Natural killer cell (primary cell): ENCODE results near the gene DPEP2NB. TPM values are rescaled to one million over a fixed set of nuclear protein-coding genes. Genes with fewer than 3 reads are reported as not detected.

Source experiments
- ATAC-seq, 3 donors: fragments of 150-1000 bp in 2 of 3; fragments of 200-7000 bp in 1 of 3; cut with Tn5 transposase; 1 replicate in 1 of 3; 2 replicates in 2 of 3; pipeline ENCODE4 v1.10.0; 2021; ENCODE audit warnings: mild to moderate bottlenecking in 2 of 3, moderate library complexity in 2 of 3
- DNase-seq, 2 donors: peaks; one replicate each; pipeline versions ENCODE4 v3.0.0 to v3.0.0-alpha.2; 2013 to 2021; ENCODE audit warnings: mixed read lengths in 1 of 2
- H3K27ac ChIP-seq: one replicate; pipeline ENCODE4 v1.5.1; 2013; ENCODE audit warnings: mild to moderate bottlenecking, low read length
- H3K27me3 ChIP-seq: one replicate; pipeline ENCODE4 v1.6.1; 2013; ENCODE audit warnings: low read length; ENCODE audit not compliant: control insufficient read depth, insufficient read depth
- H3K36me3 ChIP-seq: one replicate; pipeline ENCODE4 v1.6.1; 2013; ENCODE audit warnings: low read length; ENCODE audit not compliant: control insufficient read depth, insufficient read depth
- H3K4me1 ChIP-seq: one replicate; pipeline ENCODE4 v1.6.1; 2013; ENCODE audit warnings: low read length; ENCODE audit not compliant: control insufficient read depth, insufficient read depth
- H3K4me3 ChIP-seq: one replicate; pipeline ENCODE4 v1.5.1; 2013; ENCODE audit warnings: low read length
- H3K9me3 ChIP-seq: one replicate; pipeline ENCODE4 v1.6.1; 2013; ENCODE audit warnings: low read length; ENCODE audit not compliant: control insufficient read depth, insufficient read depth
- H3K27ac Mint-ChIP-seq, 2 donors: one replicate each; pipeline ENCODE4 v1.8.0; 2022; ENCODE audit warnings: mild to moderate bottlenecking in 2 of 2, mixed read lengths in 2 of 2, moderate library complexity in 1 of 2
- H3K27me3 Mint-ChIP-seq, 2 donors: one replicate each; pipeline ENCODE4 v1.8.0; 2022; ENCODE audit warnings: low read depth in 2 of 2, mixed read lengths in 2 of 2
- H3K36me3 Mint-ChIP-seq: one replicate; pipeline ENCODE4 v1.8.0; 2022; ENCODE audit warnings: mixed read lengths
- H3K4me1 Mint-ChIP-seq, 2 donors: one replicate each; pipeline ENCODE4 v1.8.0; 2022; ENCODE audit warnings: mixed read lengths in 2 of 2
- H3K4me3 Mint-ChIP-seq: one replicate; pipeline ENCODE4 v1.8.0; 2022; ENCODE audit warnings: mild to moderate bottlenecking, moderate library complexity, mixed read lengths
- H3K9me3 Mint-ChIP-seq, 2 donors: one replicate each; pipeline ENCODE4 v1.8.0; 2022; ENCODE audit warnings: mixed read lengths in 2 of 2
- WGBS: methylation state at CpG from one replicate; pipeline ENCODE4 v1.1.7; 2013; ENCODE audit warnings: missing lambda C conversion rate; ENCODE audit not compliant: insufficient coverage; 5-methylcytosine and 5-hydroxymethylcytosine counted together
- intact Hi-C: fragments of 100-400 bp; cut with micrococcal nuclease; formaldehyde crosslinking; loops from one replicate; pipeline ENCODE4 v1.14.2; 2022
- total RNA-seq, 4 donors: library from RNA; stranded (reverse); fragments of 120-200 nt in 1 of 4; gene quantifications; one replicate each; pipeline versions ENCODE4 v1.2.3 to v1.2.4, GENCODE V29; 2013 to 2022
- TF ChIP-seq, protein P1 (sequence below): fragments of 200-600 bp; IDR thresholded peaks from one replicate; pipeline ENCODE4 v1.8.0; 2022; ENCODE audit warnings: antibody characterized with exemption

DPEP2NB gene
- total RNA-seq, 3 donors from 2014 or later (not counting 1 experiment from before 2014, with no cell fraction given) = not detected

DNA sequence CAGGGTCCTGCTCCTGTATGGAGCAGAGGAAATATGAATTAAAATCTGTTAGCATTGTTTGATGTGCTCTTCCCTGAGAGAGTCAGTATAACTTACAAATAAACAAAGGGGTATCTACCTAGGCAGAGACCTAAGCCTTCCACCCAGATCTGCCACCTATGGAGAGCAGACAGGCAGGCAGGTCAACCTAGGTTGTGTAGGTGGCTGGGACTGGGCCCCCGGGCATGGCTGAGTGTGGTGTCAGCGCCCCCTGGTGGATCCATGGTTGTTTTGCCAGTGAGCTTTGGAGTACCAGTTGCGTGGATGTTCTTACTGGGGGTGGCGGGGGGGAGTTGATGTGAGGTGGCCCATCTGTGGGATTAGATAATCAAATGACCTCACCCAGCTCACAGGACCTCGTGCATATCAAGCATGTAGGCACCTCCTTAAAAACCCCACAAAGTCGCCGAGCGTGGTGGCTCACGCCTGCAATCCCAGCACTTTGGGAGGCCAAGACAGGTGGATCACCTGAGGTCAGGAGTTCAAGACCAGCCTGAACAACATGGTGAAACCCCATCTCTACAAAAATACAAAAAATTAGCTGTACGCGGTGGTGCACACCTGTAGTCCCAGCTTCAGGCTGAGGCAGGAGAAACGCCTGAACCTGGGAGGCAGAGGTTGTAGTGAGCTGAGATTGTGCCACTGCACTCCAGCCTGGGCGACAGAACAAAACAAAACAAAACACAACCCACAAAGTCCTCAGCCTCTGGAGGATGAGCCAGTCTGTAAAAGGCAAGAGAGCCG is 25.0 kb upstream of the DPEP2NB start:
- intact Hi-C loops = loop anchor here (1.0 kb wide), 4 partner anchors 47 to 519 kb away; no protein-coding TSS in a partner anchor
- H3K27ac ChIP-seq = no peak overlapping the region
- H3K4me3 Mint-ChIP-seq = no peak overlapping the region
- H3K4me3 ChIP-seq = no peak overlapping the region
- peaks cover 35% of the 10 kb centered on the region for H3K4me1 ChIP-seq
- H3K27ac Mint-ChIP-seq = peak overlapping the region; percentile 72 to 79
- H3K27me3 ChIP-seq = no peaks in the 10 kb centered on the region
- WGBS = 52% methylated on average over 11 of the region's 14 CpGs
- DNase-seq = peak; percentile 89 to 93
- H3K36me3 Mint-ChIP-seq = no peaks in the 10 kb centered on the region
- H3K27me3 Mint-ChIP-seq = no peaks in the 10 kb centered on the region
- no peaks in the 10 kb centered on the region for H3K9me3 ChIP-seq
- peak; percentile 98 to 100 (median 99) for ATAC-seq
- no peaks in the 10 kb centered on the region for H3K9me3 Mint-ChIP-seq
- H3K36me3 ChIP-seq = peaks cover 2% of the 10 kb centered on the region
- peaks cover 16 to 19% of the 10 kb centered on the region in 2 donors for H3K4me1 Mint-ChIP-seq
- TF ChIP-seq, protein P1, sequence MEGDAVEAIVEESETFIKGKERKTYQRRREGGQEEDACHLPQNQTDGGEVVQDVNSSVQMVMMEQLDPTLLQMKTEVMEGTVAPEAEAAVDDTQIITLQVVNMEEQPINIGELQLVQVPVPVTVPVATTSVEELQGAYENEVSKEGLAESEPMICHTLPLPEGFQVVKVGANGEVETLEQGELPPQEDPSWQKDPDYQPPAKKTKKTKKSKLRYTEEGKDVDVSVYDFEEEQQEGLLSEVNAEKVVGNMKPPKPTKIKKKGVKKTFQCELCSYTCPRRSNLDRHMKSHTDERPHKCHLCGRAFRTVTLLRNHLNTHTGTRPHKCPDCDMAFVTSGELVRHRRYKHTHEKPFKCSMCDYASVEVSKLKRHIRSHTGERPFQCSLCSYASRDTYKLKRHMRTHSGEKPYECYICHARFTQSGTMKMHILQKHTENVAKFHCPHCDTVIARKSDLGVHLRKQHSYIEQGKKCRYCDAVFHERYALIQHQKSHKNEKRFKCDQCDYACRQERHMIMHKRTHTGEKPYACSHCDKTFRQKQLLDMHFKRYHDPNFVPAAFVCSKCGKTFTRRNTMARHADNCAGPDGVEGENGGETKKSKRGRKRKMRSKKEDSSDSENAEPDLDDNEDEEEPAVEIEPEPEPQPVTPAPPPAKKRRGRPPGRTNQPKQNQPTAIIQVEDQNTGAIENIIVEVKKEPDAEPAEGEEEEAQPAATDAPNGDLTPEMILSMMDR = peak; percentile 83

DNA sequence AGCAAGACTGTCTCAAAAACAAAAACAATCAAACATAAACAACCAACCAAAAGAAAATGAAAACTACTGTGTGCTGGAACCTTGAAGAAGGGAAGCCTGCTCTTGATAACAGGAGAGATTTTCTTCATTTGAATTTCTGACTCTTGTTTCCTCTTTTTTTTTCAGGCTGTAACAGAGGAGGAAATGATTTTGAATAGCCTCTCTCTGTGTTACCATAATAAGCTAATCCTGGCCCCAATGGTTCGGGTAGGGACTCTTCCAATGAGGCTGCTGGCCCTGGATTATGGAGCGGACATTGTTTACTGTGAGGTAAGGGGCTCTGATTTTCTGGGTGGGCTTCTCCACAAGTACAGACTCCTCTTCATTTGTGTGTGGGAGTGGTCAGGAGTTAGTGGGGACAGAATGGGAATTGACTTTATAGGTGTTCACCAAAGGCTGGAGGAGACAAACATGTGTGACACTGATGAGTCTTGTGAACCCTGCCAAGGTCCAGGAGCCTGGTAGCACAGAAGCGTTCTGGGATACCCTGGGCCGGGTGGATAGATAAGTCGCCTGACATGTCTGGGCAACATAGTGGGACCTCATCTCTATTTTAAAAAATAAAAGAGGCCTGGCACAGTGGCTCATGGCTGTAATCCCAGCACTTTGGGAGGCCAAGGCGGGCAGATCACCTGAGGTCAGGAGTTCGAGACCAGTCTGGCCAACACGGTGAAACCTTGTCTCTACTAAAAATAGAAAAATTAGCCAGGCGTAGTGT is 22.3 kb upstream of the DPEP2NB start:
- WGBS = 82% methylated on average over 9 of the region's 9 CpGs
- Histone ChIP-seq H3K4me1 (peaks cover 43% of the 10 kb centered on the region), H3K4me3 (peak overlapping the region; percentile 19), H3K9me3 (no peaks in the 10 kb centered on the region), H3K36me3 (peaks cover 2% of the 10 kb centered on the region), H3K27me3 (no peaks in the 10 kb centered on the region), H3K27ac (peak overlapping the region; percentile 30)
- H3K27me3 Mint-ChIP-seq = no peaks in the 10 kb centered on the region
- intact Hi-C loops = no loop called here
- peak overlapping the region; percentile 56 to 63 for H3K27ac Mint-ChIP-seq
- ATAC-seq (no peak), DNase-seq (no peak)
- no peak overlapping the region for H3K4me3 Mint-ChIP-seq
- TF ChIP-seq, protein P1 = no peak
- no peaks in the 10 kb centered on the region for H3K36me3 Mint-ChIP-seq
- H3K9me3 Mint-ChIP-seq = no peaks in the 10 kb centered on the region
- H3K4me1 Mint-ChIP-seq = peaks cover 20 to 25% of the 10 kb centered on the region in 2 donors

DNA sequence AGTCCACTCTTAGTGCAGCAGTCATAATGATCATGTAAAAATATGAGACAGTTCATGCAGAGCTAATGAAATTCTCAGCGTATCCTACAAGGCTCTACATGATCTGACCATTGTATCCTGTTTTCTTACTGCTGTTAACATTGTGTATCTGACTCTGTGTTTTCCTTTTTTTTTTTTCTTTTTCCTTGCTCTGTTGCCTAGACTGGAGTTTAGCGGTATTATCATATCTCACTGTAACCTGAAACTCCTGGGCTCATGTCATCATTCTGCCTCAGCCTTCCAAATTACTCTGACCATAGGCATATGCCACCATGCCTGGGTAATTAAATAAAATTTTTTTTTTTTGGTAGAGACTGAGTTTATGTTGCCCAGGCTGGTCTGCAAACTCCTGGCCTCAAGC is 19.5 kb upstream of the DPEP2NB start:
- Mint-ChIP-seq H3K9me3 (no peaks in the 10 kb centered on the region), H3K36me3 (no peaks in the 10 kb centered on the region), H3K27me3 (no peaks in the 10 kb centered on the region), H3K4me3 (no peak overlapping the region), H3K4me1 (peaks cover 36 to 40% of the 10 kb centered on the region in 2 donors), H3K27ac (peak overlapping the region in 1 of 2 donors; percentile 21)
- no peak overlapping the region for H3K4me3 ChIP-seq
- DNase-seq (no peak), ATAC-seq (no peak)
- TF ChIP-seq, protein P1 = no peak
- WGBS = 94% methylated on average over 2 of the region's 2 CpGs
- H3K9me3 ChIP-seq = no peaks in the 10 kb centered on the region
- no peak overlapping the region for H3K27ac ChIP-seq
- intact Hi-C loops = no loop called here
- H3K4me1 ChIP-seq = peaks cover 50% of the 10 kb centered on the region
- peaks cover 2% of the 10 kb centered on the region for H3K36me3 ChIP-seq
- H3K27me3 ChIP-seq = no peaks in the 10 kb centered on the region
